ENCODE measurements around the gene BATF3. TPM values are rescaled to one million over a fixed set of nuclear protein-coding genes. Genes with fewer than 3 reads are reported as not detected.
A peak's percentile ranks its signal among the peaks of the same experiment; 100 is the strongest.
"Not testable (repeated sequence)": the region's sequence is repeated elsewhere in the genome, so short reads cannot be mapped to it uniquely, and the experiment has no call there.

The BATF3 gene
- total RNA-seq, 1 donor from 2014 or later = not detected

- Histone ChIP-seq H3K36me3 (no peaks in the 10 kb centered on the region), H3F3A (ENCODE audit: low read depth) (peaks cover 15% of the 10 kb centered on the region), H3K4me2 (no peak overlapping the region), H3K27ac (no peak overlapping the region), H2AFZ (replicated peaks) (no peak overlapping the region), H3K9me3 (ENCODE audit: low read depth) (no peaks in the 10 kb centered on the region), H3K9ac (no peak overlapping the region), H3K4me3 (no peak overlapping the region), H3K27me3 (peaks cover 4% of the 10 kb centered on the region), H3K4me1 (peaks cover 11% of the 10 kb centered on the region), H4K20me1 (ENCODE audit: low read depth) (no peaks in the 10 kb centered on the region), H3K79me2 (ENCODE audit: low read depth) (no peaks in the 10 kb centered on the region)
- H3K9me3 Mint-ChIP-seq = no peaks in the 10 kb centered on the region
- TF ChIP-seq EZH2 (IDR thresholded peaks at IDR 0.05) (no peak), CTCF (IDR thresholded peaks at IDR 0.05) (no peak), EZH2phosphoT487 (IDR thresholded peaks at IDR 0.05) (no peak)
- no peak overlapping the region for H3K4me3 Mint-ChIP-seq
- DNase-seq (ENCODE audit: low spot score) = no peak
- peaks cover 14% of the 10 kb centered on the region for H3K4me1 Mint-ChIP-seq
- peaks cover 6% of the 10 kb centered on the region for H3K27me3 Mint-ChIP-seq (ENCODE audit: insufficient read depth, low read depth)
- H3K27ac Mint-ChIP-seq = no peak overlapping the region
- no peaks in the 10 kb centered on the region for H3K36me3 Mint-ChIP-seq
These were observed 16.5 kb upstream of the BATF3 start for GRCh38 chr1:212716161-212716560.

GRCh38 chr1:212713465-212714136 is 14.0 kb upstream of the BATF3 start:
- Histone ChIP-seq H4K20me1 (ENCODE audit: low read depth) (no peaks in the 10 kb centered on the region), H3K9me3 (ENCODE audit: low read depth) (no peaks in the 10 kb centered on the region), H3K4me1 (peaks cover 11% of the 10 kb centered on the region), H3K4me3 (no peak overlapping the region), H3K27ac (no peak overlapping the region), H3K27me3 (peaks cover 4% of the 10 kb centered on the region), H3K9ac (no peak overlapping the region), H3K79me2 (ENCODE audit: low read depth) (no peaks in the 10 kb centered on the region), H2AFZ (replicated peaks) (no peak overlapping the region), H3K36me3 (no peaks in the 10 kb centered on the region), H3F3A (ENCODE audit: low read depth) (peaks cover 15% of the 10 kb centered on the region), H3K4me2 (no peak overlapping the region)
- no peak for TF ChIP-seq EZH2 (IDR thresholded peaks at IDR 0.05)
- no peak for TF ChIP-seq CTCF (IDR thresholded peaks at IDR 0.05)
- TF ChIP-seq EZH2phosphoT487 (IDR thresholded peaks at IDR 0.05) = no peak
- H3K27ac Mint-ChIP-seq = no peak overlapping the region
- peaks cover 6% of the 10 kb centered on the region for H3K27me3 Mint-ChIP-seq (ENCODE audit: insufficient read depth, low read depth)
- peaks cover 21% of the 10 kb centered on the region for H3K4me1 Mint-ChIP-seq
- no peak for DNase-seq (ENCODE audit: low spot score)
- H3K9me3 Mint-ChIP-seq = no peaks in the 10 kb centered on the region
- H3K4me3 Mint-ChIP-seq = no peak overlapping the region
- H3K36me3 Mint-ChIP-seq = no peaks in the 10 kb centered on the region

GRCh38 chr1:212712451-212713303 is 13.0 kb upstream of the BATF3 start:
- Mint-ChIP-seq H3K27ac (no peak overlapping the region), H3K4me3 (no peak overlapping the region), H3K4me1 (peaks cover 19% of the 10 kb centered on the region), H3K27me3 (ENCODE audit: insufficient read depth, low read depth) (peaks cover 6% of the 10 kb centered on the region), H3K9me3 (no peaks in the 10 kb centered on the region), H3K36me3 (no peaks in the 10 kb centered on the region)
- Histone ChIP-seq H4K20me1 (ENCODE audit: low read depth) (no peaks in the 10 kb centered on the region), H3K27me3 (peaks cover 4% of the 10 kb centered on the region), H3K27ac (peak overlapping the region; percentile 40), H3K4me3 (no peak overlapping the region), H3K4me1 (peaks cover 11% of the 10 kb centered on the region), H3K79me2 (ENCODE audit: low read depth) (no peaks in the 10 kb centered on the region), H3K9ac (no peak overlapping the region), H2AFZ (replicated peaks) (no peak overlapping the region), H3K9me3 (ENCODE audit: low read depth) (no peaks in the 10 kb centered on the region), H3K36me3 (no peaks in the 10 kb centered on the region), H3K4me2 (peak overlapping the region; percentile 55), H3F3A (ENCODE audit: low read depth) (peaks cover 15% of the 10 kb centered on the region)
- peak; percentile 54 for DNase-seq (ENCODE audit: low spot score)
- TF ChIP-seq CTCF (IDR thresholded peaks at IDR 0.05) (no peak), EZH2phosphoT487 (IDR thresholded peaks at IDR 0.05) (no peak), EZH2 (IDR thresholded peaks at IDR 0.05) (no peak)

- Histone ChIP-seq H3K4me1 (peaks cover 11% of the 10 kb centered on the region), H3F3A (ENCODE audit: low read depth) (peaks cover 15% of the 10 kb centered on the region)
- H3K4me3 Mint-ChIP-seq; H3K36me3 ChIP-seq; H3K27ac ChIP-seq; H3K27me3 ChIP-seq; H3K27ac Mint-ChIP-seq; H3K79me2 ChIP-seq (ENCODE audit: low read depth); H3K27me3 Mint-ChIP-seq (ENCODE audit: insufficient read depth, low read depth); H3K36me3 Mint-ChIP-seq; H3K4me3 ChIP-seq; H3K9me3 Mint-ChIP-seq; H2AFZ ChIP-seq (replicated peaks); H3K4me2 ChIP-seq; H3K9ac ChIP-seq; H3K9me3 ChIP-seq (ENCODE audit: low read depth); H4K20me1 ChIP-seq (ENCODE audit: low read depth); DNase-seq (ENCODE audit: low spot score): not testable (repeated sequence)
- H3K4me1 Mint-ChIP-seq = peaks cover 19% of the 10 kb centered on the region
These were observed 12.3 kb upstream of the BATF3 start for GRCh38 chr1:212711974-212712373.

All from neural progenitor cell (in vitro differentiated cells).